HG02973 (cell line): ENCODE data around the gene SLC4A8.

Source experiments
- ATAC-seq: cut with Tn5 transposase; IDR thresholded peaks from one replicate; pipeline ENCODE4 v1.9.1; 2021; ENCODE audit warnings: moderate library complexity; ENCODE audit not compliant: unreplicated experiment

The SLC4A8 gene

DNA sequence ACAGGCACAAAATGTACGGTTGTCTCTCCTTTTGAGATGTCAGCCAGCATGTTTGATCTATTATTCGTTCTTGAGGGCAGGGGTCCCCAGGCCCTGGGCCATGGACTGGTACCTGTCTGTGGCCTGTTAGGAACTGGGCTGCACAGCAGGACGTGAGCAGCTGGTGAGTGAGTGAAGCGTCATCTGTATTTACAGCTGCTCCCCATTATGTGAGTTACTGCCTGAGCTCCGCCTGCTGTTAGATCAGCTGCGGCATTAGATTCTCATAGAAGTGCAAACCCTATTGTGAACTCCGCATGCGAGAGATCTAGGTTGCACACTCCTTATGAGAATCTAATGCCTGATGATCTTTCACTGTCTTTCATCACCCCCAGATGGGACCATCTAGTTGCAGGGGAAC lies 125.0 kb downstream of the SLC4A8 start:
- no peak for ATAC-seq
